HepG2 (cell line): ENCODE results near the gene SH3BP2. TPM values are rescaled to one million over a fixed set of nuclear protein-coding genes. Genes with fewer than 3 reads are reported as not detected.

ENCODE experiments used
- ATRX ChIP-seq: sonication (generic); formaldehyde crosslinking; IDR thresholded peaks from 2 replicates; pipeline ENCODE4 v1.4.0; 2020; ENCODE audit warnings: missing genetic modification reagents, borderline replicate concordance
- BORCS8-MEF2B ChIP-seq: sonication (generic); formaldehyde crosslinking; IDR thresholded peaks from 2 replicates; pipeline ENCODE4 v1.8.0; 2022; ENCODE audit warnings: mild to moderate bottlenecking, missing genetic modification reagents
- HOMEZ ChIP-seq: IDR thresholded peaks from 2 replicates; pipeline ENCODE4 v1.6.1; 2016; ENCODE audit warnings: low read depth
- KDM2A ChIP-seq: sonication (generic); formaldehyde crosslinking; IDR thresholded peaks from 2 replicates; pipeline ENCODE4 v1.4.0; 2020; ENCODE audit warnings: low read depth, missing genetic modification reagents, borderline replicate concordance
- NR1H2 ChIP-seq: sonication (generic); formaldehyde crosslinking; IDR thresholded peaks from 2 replicates; pipeline ENCODE4 v1.8.1; 2022; ENCODE audit warnings: low read depth, missing genetic modification reagents, borderline replicate concordance
- PCBP1 ChIP-seq: fragments of 200-400 bp; formaldehyde crosslinking; IDR thresholded peaks from 2 replicates; pipeline ENCODE4 v1.6.1; 2017; ENCODE audit warnings: mild to moderate bottlenecking, low read depth, low read length, borderline replicate concordance
- SMYD3 ChIP-seq: sonication (generic); formaldehyde crosslinking; IDR thresholded peaks from 2 replicates; pipeline ENCODE4 v1.8.1; 2023; ENCODE audit warnings: mild to moderate bottlenecking, missing genetic modification reagents
- SNAPC2 ChIP-seq: sonication (generic); formaldehyde crosslinking; IDR thresholded peaks from 2 replicates; pipeline ENCODE4 v1.8.1; 2022; ENCODE audit warnings: mild to moderate bottlenecking, missing genetic modification reagents
- SNAPC5 ChIP-seq: sonication (generic); formaldehyde crosslinking; IDR thresholded peaks from 2 replicates; pipeline ENCODE4 v1.8.1; 2023; ENCODE audit warnings: mild to moderate bottlenecking, missing genetic modification reagents, borderline replicate concordance
- SOX5 ChIP-seq: IDR thresholded peaks from 2 replicates; pipeline ENCODE4 v1.6.1; 2016; ENCODE audit warnings: borderline replicate concordance
- TP53 ChIP-seq: sonication (generic); formaldehyde crosslinking; conservative IDR thresholded peaks from 2 replicates; pipeline ENCODE4 v1.4.0; 2020; ENCODE audit warnings: missing genetic modification reagents
- ZFP41 ChIP-seq: sonication (generic); formaldehyde crosslinking; IDR thresholded peaks from 2 replicates; pipeline ENCODE4 v1.4.0; 2020; ENCODE audit warnings: mild to moderate bottlenecking, missing genetic modification reagents, borderline replicate concordance
- ZFP90 ChIP-seq: sonication (generic); formaldehyde crosslinking; IDR thresholded peaks from 2 replicates; pipeline ENCODE4 v1.8.0; 2022; ENCODE audit warnings: missing genetic modification reagents, mild to moderate bottlenecking, inconsistent platforms, borderline replicate concordance
- ZNF337 ChIP-seq: sonication (generic); formaldehyde crosslinking; IDR thresholded peaks from 2 replicates; pipeline ENCODE4 v1.5.1; 2020; ENCODE audit warnings: missing genetic modification reagents, low read depth, mild to moderate bottlenecking, borderline replicate concordance
- ZNF552 ChIP-seq: sonication (generic); formaldehyde crosslinking; IDR thresholded peaks from 2 replicates; pipeline ENCODE4 v1.9.0; 2022; ENCODE audit warnings: missing genetic modification reagents, mild to moderate bottlenecking, borderline replicate concordance
- ZNF674 ChIP-seq: sonication (generic); formaldehyde crosslinking; IDR thresholded peaks from 2 replicates; pipeline ENCODE4 v1.5.0; 2020; ENCODE audit warnings: low read depth, mild to moderate bottlenecking, missing genetic modification reagents
- ZNF746 ChIP-seq: sonication (generic); formaldehyde crosslinking; IDR thresholded peaks from 2 replicates; pipeline ENCODE4 v1.8.0; 2022; ENCODE audit warnings: mild to moderate bottlenecking, missing genetic modification reagents
- ZNF841 ChIP-seq: sonication (generic); formaldehyde crosslinking; IDR thresholded peaks from 2 replicates; pipeline ENCODE4 v1.8.1; 2023; ENCODE audit warnings: missing genetic modification reagents, borderline replicate concordance
- polyA plus RNA-seq, 8 experiments: library from polyadenylated mRNA; depleted of rRNA in 3 of 8; stranded (reverse) in 7 of 8; unstranded in 1 of 8; fragments of >200 nt; fragmentation: Illumina TruSeq in 4 of 8; extraction: Trizol in 4 of 8; gene quantifications; 2 replicates each; pipeline versions ENCODE4 v1.2.1 to v1.2.3, GENCODE V29; 2011 to 2016; ENCODE audit warnings: low read depth in 4 of 8, missing spikeins in 1 of 8, mixed read lengths in 1 of 8; ENCODE audit not compliant: insufficient read depth in 1 of 8
- total RNA-seq, 5 experiments: library from RNA; depleted of rRNA; stranded (reverse); fragments of >200 nt; fragmentation: Illumina TruSeq; extraction: Trizol; gene quantifications; 2 replicates each; pipeline ENCODE4 v1.2.3, GENCODE V29; 2016; ENCODE audit warnings: low read depth in 1 of 5
- TF ChIP-seq, protein P1 (sequence below): sonication (generic); formaldehyde crosslinking; IDR thresholded peaks from 2 replicates; pipeline ENCODE4 v1.5.1; 2020; ENCODE audit warnings: missing genetic modification reagents, mild to moderate bottlenecking, borderline replicate concordance
- TF ChIP-seq, protein P2 (sequence below): sonication (generic); formaldehyde crosslinking; IDR thresholded peaks from 2 replicates; pipeline ENCODE4 v1.5.1; 2020; ENCODE audit warnings: mild to moderate bottlenecking, moderate library complexity, missing genetic modification reagents
- TF ChIP-seq, protein P3 (sequence below): sonication (generic); formaldehyde crosslinking; IDR thresholded peaks from 2 replicates; pipeline ENCODE4 v1.4.0; 2020; ENCODE audit warnings: missing genetic modification reagents, borderline replicate concordance

SH3BP2 gene
- total and polyA plus RNA-seq, 2 of the 13 experiments (the other 11 are each of a cell fraction or from before 2014, with no cell fraction given) = 16.9 to 34.5 TPM

GRCh38 chr4:2842687-2843262 is 49.9 kb downstream of the SH3BP2 start (continued):
- TF ChIP-seq HOMEZ (CRISPR knock-in tag) (no peak), PCBP1 (no peak), SOX5 (no peak), SNAPC2 (no peak), ZNF337 (CRISPR knock-in tag) (0 out of 2 replicates have a peak, but pooled peaks have one; percentile 18), SNAPC5 (0 out of 2 replicates have a peak, but pooled peaks have one; percentile 71), ZNF841 (no peak), SMYD3 (CRISPR knock-in tag) (no peak), ZFP90 (0 out of 2 replicates have a peak, but pooled peaks have one; percentile 12), TP53 (0 out of 2 replicates have a peak, but pooled peaks have one; percentile 2), ATRX (CRISPR knock-in tag) (no peak), KDM2A (no peak), ZNF746 (CRISPR knock-in tag) (no peak), ZNF674 (CRISPR knock-in tag) (0 out of 2 replicates have a peak, but pooled peaks have one; percentile 53), BORCS8-MEF2B (CRISPR knock-in tag) (peak; percentile 32; the same call in 1 of the 2 replicates), NR1H2 (CRISPR knock-in tag) (no peak), ZFP41 (CRISPR knock-in tag) (no peak), ZNF552 (CRISPR knock-in tag) (no peak)
- TF ChIP-seq, protein P1, sequence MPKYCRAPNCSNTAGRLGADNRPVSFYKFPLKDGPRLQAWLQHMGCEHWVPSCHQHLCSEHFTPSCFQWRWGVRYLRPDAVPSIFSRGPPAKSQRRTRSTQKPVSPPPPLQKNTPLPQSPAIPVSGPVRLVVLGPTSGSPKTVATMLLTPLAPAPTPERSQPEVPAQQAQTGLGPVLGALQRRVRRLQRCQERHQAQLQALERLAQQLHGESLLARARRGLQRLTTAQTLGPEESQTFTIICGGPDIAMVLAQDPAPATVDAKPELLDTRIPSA (CRISPR knock-in tag) = no peak
- TF ChIP-seq, protein P2, sequence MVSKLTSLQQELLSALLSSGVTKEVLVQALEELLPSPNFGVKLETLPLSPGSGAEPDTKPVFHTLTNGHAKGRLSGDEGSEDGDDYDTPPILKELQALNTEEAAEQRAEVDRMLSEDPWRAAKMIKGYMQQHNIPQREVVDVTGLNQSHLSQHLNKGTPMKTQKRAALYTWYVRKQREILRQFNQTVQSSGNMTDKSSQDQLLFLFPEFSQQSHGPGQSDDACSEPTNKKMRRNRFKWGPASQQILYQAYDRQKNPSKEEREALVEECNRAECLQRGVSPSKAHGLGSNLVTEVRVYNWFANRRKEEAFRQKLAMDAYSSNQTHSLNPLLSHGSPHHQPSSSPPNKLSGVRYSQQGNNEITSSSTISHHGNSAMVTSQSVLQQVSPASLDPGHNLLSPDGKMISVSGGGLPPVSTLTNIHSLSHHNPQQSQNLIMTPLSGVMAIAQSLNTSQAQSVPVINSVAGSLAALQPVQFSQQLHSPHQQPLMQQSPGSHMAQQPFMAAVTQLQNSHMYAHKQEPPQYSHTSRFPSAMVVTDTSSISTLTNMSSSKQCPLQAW (CRISPR knock-in tag) = 0 out of 2 replicates have a peak, but pooled peaks have one; percentile 1
- TF ChIP-seq, protein P3, sequence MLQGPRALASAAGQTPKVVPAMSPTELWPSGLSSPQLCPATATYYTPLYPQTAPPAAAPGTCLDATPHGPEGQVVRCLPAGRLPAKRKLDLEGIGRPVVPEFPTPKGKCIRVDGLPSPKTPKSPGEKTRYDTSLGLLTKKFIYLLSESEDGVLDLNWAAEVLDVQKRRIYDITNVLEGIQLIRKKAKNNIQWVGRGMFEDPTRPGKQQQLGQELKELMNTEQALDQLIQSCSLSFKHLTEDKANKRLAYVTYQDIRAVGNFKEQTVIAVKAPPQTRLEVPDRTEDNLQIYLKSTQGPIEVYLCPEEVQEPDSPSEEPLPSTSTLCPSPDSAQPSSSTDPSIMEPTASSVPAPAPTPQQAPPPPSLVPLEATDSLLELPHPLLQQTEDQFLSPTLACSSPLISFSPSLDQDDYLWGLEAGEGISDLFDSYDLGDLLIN (CRISPR knock-in tag) = 0 out of 2 replicates have a peak, but pooled peaks have one; percentile 29
- TF ChIP-seq, all 625 proteins: peak for 16
